ENCODE results near the gene PRKAR2B. TPM values are rescaled to one million over a fixed set of nuclear protein-coding genes. Genes with fewer than 3 reads are reported as not detected.

Gene PRKAR2B
- total and polyA plus RNA-seq, 7 donors = 1.3 to 3.5 (median 1.7) TPM

DNA sequence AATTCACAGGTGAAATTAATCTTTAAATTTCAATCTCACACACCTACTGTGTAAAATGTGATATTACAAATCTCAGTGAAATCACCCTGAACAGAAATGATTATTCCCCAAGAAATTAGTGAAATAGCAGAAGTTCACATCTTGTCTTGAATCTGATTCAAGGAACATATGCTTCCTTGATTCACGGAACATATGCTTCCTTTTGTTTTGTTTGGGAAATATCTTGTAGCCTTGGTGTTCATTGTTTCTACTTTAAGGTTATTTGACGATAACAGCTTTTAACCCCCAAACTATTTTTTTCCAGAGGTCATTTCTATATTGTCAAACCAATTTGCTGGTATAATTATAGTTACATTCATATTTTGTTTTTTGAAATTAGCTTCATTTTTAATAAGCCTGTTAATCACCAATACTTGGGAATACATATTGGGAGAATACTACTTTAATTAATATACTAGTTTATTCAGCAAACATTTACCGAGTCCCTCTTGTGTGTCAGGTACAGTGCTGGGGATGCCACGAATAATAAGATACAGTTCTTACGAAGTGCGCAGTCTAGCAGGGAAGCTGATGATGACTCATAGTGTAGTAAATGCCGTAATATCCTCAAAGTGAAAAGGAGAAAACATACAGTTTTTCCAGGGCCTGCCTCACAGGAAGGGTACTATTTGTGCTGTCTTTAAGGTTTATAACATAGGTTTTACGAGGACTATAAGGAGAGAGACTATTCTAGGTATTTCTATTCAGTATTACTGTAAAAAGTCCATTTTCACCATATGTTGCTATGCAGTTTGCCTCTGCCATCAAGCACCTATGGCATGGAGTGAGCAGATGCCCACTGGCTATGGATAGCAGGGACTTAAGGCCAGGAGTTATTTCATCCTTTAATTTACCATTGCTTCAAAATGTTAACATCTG lies 32.5 kb downstream of the PRKAR2B start:
- TF ChIP-seq, protein P1, sequence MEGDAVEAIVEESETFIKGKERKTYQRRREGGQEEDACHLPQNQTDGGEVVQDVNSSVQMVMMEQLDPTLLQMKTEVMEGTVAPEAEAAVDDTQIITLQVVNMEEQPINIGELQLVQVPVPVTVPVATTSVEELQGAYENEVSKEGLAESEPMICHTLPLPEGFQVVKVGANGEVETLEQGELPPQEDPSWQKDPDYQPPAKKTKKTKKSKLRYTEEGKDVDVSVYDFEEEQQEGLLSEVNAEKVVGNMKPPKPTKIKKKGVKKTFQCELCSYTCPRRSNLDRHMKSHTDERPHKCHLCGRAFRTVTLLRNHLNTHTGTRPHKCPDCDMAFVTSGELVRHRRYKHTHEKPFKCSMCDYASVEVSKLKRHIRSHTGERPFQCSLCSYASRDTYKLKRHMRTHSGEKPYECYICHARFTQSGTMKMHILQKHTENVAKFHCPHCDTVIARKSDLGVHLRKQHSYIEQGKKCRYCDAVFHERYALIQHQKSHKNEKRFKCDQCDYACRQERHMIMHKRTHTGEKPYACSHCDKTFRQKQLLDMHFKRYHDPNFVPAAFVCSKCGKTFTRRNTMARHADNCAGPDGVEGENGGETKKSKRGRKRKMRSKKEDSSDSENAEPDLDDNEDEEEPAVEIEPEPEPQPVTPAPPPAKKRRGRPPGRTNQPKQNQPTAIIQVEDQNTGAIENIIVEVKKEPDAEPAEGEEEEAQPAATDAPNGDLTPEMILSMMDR (IDR thresholded peaks at IDR 0.05) = no peak
- peak overlapping the region; percentile 23 for H3K27ac ChIP-seq
- intact Hi-C loops (cut with DNase I) = no loop called here
- no peak overlapping the region for H3K4me3 ChIP-seq
- H3K9me3 ChIP-seq = no peaks in the 10 kb centered on the region
- H3K27me3 ChIP-seq (ENCODE audit: insufficient read depth in 3 of 3, low read length in 2 of 3) = no peaks in the 10 kb centered on the region
- H3K4me1 ChIP-seq = no peaks in the 10 kb centered on the region
- 76 to 80% (median 79%) methylated on average over 8 of the region's 8 CpGs for WGBS, 3 donors
- no peak for ATAC-seq
- no peaks in the 10 kb centered on the region for H3K36me3 ChIP-seq (ENCODE audit: insufficient read depth in 1 of 2, low read depth in 1 of 2)
- no peak for DNase-seq

DNA sequence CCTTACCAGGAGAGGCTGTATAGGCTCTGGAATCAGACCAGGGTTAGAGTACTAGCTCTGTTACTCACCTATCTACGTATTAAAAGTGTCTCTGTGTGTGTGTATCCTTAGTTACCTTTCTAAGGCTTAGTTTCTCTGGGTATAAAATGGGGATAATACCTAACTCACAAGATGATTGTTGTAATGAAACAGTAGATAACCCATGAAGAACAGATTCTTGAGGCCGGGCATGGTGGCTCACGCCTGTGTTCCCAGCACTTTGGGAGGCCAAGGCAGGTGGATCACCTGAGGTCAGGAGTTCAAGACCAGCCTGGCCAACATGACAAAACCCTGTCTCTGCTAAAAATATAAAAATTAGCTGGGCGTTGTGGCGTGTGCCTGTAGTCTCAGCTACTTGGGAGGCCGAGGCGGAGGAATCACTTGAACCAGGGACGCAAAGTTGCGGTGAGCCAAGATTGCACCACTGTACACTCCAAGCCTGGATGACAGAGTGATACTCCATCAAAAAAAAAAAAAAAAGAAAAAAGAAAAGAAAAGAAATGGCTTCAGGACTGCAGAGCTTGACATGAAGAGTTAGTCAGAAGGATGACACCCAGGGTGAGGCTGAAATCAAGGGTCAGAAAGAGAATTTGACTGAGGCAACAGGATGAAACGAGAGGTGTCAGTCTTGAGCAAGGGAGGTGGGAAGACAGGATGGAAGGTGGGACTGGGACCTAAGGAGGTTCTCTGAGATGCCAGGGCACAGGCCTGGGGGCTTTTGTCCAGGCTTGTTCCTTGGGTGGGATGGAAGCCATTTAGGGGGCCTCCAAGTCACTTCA lies 33.4 kb downstream of the PRKAR2B start:
- no peaks in the 10 kb centered on the region for H3K36me3 ChIP-seq (ENCODE audit: insufficient read depth in 1 of 2, low read depth in 1 of 2)
- DNase-seq (no peak), ATAC-seq (no peak)
- no peaks in the 10 kb centered on the region for H3K27me3 ChIP-seq (ENCODE audit: insufficient read depth in 3 of 3, low read length in 2 of 3)
- H3K9me3 ChIP-seq = no peaks in the 10 kb centered on the region
- no peaks in the 10 kb centered on the region for H3K4me1 ChIP-seq
- peak overlapping the region; percentile 23 for H3K27ac ChIP-seq
- WGBS, 3 donors = 94 to 97% (median 97%) methylated on average over 10 of the region's 10 CpGs
- no peak overlapping the region for H3K4me3 ChIP-seq
- TF ChIP-seq, protein P1 (IDR thresholded peaks at IDR 0.05) = no peak
- intact Hi-C loops (cut with DNase I) = no loop called here

DNA sequence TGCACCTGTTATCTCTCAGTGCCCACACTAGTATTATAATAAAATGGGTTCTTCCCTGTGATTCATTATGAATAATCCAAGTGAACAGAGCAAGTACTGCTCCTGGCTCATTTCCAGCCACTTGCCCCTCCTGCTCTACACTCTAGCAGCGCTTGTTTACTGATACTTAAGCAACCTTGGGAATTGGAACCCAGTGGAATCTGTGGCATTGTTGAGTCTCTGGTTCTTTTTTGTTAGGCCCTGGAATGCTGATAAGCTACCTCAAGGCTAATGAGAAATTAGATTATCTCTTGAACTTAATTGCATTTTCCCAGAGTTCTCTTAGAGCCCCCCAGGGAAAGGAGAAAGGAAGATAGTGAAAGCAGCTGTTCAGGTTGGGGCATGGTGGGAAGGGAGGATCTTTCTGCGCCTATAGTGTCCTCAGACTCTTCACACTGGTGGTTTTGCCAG lies 34.0 kb downstream of the PRKAR2B start:
- 67 to 80% (median 79%) methylated on average over 2 of the region's 2 CpGs for WGBS, 3 donors
- TF ChIP-seq, protein P1 (IDR thresholded peaks at IDR 0.05) = no peak
- Histone ChIP-seq H3K36me3 (ENCODE audit: insufficient read depth in 1 of 2, low read depth in 1 of 2) (no peaks in the 10 kb centered on the region), H3K4me3 (no peak overlapping the region), H3K27me3 (ENCODE audit: insufficient read depth in 3 of 3, low read length in 2 of 3) (no peaks in the 10 kb centered on the region), H3K4me1 (no peaks in the 10 kb centered on the region), H3K27ac (no peak overlapping the region), H3K9me3 (no peaks in the 10 kb centered on the region)
- ATAC-seq = no peak
- DNase-seq = no peak
- intact Hi-C loops (cut with DNase I) = no loop called here

DNA sequence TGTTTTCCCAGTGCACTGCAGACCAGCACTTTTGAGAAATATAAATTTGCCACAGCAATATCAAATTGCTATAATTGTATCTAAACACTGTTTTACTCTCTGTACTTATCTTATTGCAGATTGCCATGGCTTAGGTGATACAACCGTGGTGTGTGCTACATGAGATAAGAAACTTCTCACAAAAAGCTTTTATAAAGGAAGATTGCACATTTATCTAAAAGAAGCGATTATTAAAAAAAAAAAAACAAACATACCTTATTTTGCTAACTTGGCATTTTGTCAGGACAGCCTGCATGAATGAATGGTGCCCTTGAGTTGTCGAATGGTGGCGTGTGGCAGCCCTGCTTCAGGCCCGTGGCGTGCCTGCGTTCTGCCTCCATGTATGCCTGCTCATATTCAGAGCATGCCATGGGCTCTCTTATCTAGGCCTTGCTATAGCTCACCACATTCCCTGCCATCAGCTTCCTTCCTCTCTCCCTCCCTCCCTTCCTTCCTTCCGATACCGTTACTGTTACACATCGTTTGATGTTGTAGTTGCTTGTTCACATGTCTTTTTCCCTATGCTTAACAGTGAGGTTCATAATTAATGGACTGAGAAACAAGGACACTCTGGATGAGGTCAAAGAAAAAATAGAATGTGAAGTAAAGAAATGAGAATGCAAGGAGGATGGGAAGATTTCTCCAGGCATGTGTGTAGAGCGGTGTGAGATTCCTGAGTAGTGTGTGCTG lies 34.9 kb downstream of the PRKAR2B start:
- Histone ChIP-seq H3K27ac (no peak overlapping the region), H3K4me1 (no peaks in the 10 kb centered on the region), H3K9me3 (no peaks in the 10 kb centered on the region), H3K4me3 (no peak overlapping the region), H3K27me3 (ENCODE audit: insufficient read depth in 3 of 3, low read length in 2 of 3) (no peaks in the 10 kb centered on the region), H3K36me3 (ENCODE audit: insufficient read depth in 1 of 2, low read depth in 1 of 2) (no peaks in the 10 kb centered on the region)
- DNase-seq = no peak
- intact Hi-C loops (cut with DNase I) = no loop called here
- TF ChIP-seq, protein P1 (IDR thresholded peaks at IDR 0.05) = no peak
- no peak for ATAC-seq
- WGBS, 3 donors = 84 to 90% (median 87%) methylated on average over 11 of the region's 11 CpGs

Measured in psoas muscle (tissue), 8 donors.